Inferior parietal cortex (tissue), 1 donor: ENCODE measurements around the gene PEX6.
"Not testable (repeated sequence)": the region's sequence is repeated elsewhere in the genome, so short reads cannot be mapped to it uniquely, and the experiment has no call there.

Experiments
- DNase-seq: peaks from one replicate; pipeline ENCODE4 v3.0.0-alpha.2; 2016; ENCODE audit errors: extremely low spot score

PEX6 gene

GRCh38 chr6:42963855-42964605 is 15.0 kb downstream of the PEX6 start:
- DNase-seq: no peak

- DNase-seq: no peak
Measured at GRCh38 chr6:42963179-42963854, 15.7 kb downstream of the PEX6 start.

GRCh38 chr6:42962502-42963178 is 16.3 kb downstream of the PEX6 start:
- DNase-seq: no peak

GRCh38 chr6:42962096-42962495 is 16.9 kb downstream of the PEX6 start:
- no peak for DNase-seq

GRCh38 chr6:42961020-42961470 is 17.9 kb downstream of the PEX6 start:
- DNase-seq: no peak

GRCh38 chr6:42960243-42961019 is 18.6 kb downstream of the PEX6 start, which contains the start of gene GNMT:
Gene GNMT, plus strand, starts transcription at chr6:42960754. Its CDS starts 14 bp downstream, at chr6:42960768.
- no peak for DNase-seq

- no peak for DNase-seq
Measured at GRCh38 chr6:42959917-42960242, 19.1 kb downstream of the PEX6 start.

- DNase-seq: no peak
Measured at GRCh38 chr6:42958125-42958524, 20.9 kb downstream of the PEX6 start.

GRCh38 chr6:42954405-42954804 is 24.6 kb downstream of the PEX6 start:
- DNase-seq: not testable (repeated sequence)

- no peak for DNase-seq
Measured at GRCh38 chr6:42952389-42952788, 26.6 kb downstream of the PEX6 start.

- DNase-seq: no peak
Measured at GRCh38 chr6:42947950-42948349, 31.0 kb downstream of the PEX6 start.

- no peak for DNase-seq
Measured at GRCh38 chr6:42942444-42942843, 36.5 kb downstream of the PEX6 start.

- not testable (repeated sequence) for DNase-seq
Measured at GRCh38 chr6:42941356-42941755, 37.6 kb downstream of the PEX6 start.

- DNase-seq: no peak
Measured at GRCh38 chr6:42940493-42941045, 38.4 kb downstream of the PEX6 start.

GRCh38 chr6:42939810-42940167 is 39.2 kb downstream of the PEX6 start:
- DNase-seq: no peak

- DNase-seq: no peak
Measured at GRCh38 chr6:42938987-42939809, 39.8 kb downstream of the PEX6 start.

- DNase-seq: no peak
Measured at GRCh38 chr6:42938428-42938796, 40.6 kb downstream of the PEX6 start.

- DNase-seq: no peak
Measured at GRCh38 chr6:42937548-42938427, 41.2 kb downstream of the PEX6 start.

GRCh38 chr6:42936398-42936797 is 42.6 kb downstream of the PEX6 start:
- DNase-seq: no peak

GRCh38 chr6:42935322-42935721 is 43.7 kb downstream of the PEX6 start:
- no peak for DNase-seq
